ENCODE data around the gene SHISA9. TPM values are rescaled to one million over a fixed set of nuclear protein-coding genes. Genes with fewer than 3 reads are reported as not detected.

The SHISA9 gene
- total and polyA plus RNA-seq, 2 donors from 2014 or later: 0.95 to 2.8 TPM

DNA sequence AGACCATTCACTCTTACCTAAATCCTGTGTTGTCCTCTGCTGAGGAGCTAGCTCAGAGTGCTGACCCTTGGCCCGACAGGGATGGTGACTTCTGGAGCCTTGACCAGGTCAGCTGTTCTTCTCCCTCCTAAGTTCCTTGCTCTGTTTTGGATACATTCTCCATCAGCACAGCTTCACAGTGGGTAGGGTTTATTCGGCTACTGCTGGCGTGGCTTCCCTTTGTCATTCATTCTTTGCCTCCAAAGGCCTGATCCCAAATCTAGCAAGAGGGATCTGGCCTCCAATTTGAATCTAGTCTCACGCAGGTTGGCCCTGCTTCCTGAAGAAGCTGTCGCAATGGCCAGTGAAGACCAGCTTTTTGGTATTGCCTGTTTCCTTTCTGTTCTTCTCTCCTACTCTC is 116.6 kb downstream of the SHISA9 start:
- TF ChIP-seq, protein P1, sequence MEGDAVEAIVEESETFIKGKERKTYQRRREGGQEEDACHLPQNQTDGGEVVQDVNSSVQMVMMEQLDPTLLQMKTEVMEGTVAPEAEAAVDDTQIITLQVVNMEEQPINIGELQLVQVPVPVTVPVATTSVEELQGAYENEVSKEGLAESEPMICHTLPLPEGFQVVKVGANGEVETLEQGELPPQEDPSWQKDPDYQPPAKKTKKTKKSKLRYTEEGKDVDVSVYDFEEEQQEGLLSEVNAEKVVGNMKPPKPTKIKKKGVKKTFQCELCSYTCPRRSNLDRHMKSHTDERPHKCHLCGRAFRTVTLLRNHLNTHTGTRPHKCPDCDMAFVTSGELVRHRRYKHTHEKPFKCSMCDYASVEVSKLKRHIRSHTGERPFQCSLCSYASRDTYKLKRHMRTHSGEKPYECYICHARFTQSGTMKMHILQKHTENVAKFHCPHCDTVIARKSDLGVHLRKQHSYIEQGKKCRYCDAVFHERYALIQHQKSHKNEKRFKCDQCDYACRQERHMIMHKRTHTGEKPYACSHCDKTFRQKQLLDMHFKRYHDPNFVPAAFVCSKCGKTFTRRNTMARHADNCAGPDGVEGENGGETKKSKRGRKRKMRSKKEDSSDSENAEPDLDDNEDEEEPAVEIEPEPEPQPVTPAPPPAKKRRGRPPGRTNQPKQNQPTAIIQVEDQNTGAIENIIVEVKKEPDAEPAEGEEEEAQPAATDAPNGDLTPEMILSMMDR (IDR thresholded peaks at IDR 0.05; ENCODE audit: borderline replicate concordance, extremely low read depth, insufficient read depth): no peak
- FAIRE-seq (no peak), DNase-seq (no peak)

DNA sequence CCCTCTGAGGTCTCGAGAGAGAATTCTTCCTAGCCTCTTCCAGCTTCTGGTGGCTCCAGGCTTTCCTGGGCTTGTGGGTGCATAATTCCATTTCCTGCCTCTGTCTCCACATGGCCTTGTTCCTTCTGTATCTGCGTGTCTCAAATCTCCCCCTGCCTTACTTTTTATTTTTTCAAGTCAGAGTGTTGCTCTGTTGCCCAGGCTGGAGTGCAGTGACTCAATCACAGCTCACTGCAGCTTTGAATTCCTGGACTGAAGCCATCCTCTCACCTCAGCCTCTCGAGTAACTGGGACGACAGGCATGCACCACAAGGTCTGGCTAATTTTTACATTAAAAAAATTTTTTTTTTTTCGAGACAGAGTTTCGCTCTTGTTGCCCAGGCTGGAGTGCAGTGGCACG is 120.6 kb downstream of the SHISA9 start:
- H3K4me1 ChIP-seq (ENCODE audit: control insufficient read depth in 2 of 3, insufficient read depth in 2 of 3, low read depth in 1 of 3, low read length in 3 of 3): no peaks in the 10 kb centered on the region
- H3K27ac ChIP-seq (ENCODE audit: low read depth in 2 of 2, low read length in 2 of 2): no peak overlapping the region
- H3K9ac ChIP-seq (ENCODE audit: low read length in 3 of 3): no peak overlapping the region
- FAIRE-seq (no peak), DNase-seq (no peak)
- no peaks in the 10 kb centered on the region for H3K27me3 ChIP-seq (ENCODE audit: control insufficient read depth, insufficient read depth, low read length)
- no peak overlapping the region for H3K4me3 ChIP-seq (ENCODE audit: low read length in 3 of 3)
- intact Hi-C loops (cut with DNase I): no loop called here
- TF ChIP-seq, protein P1 (IDR thresholded peaks at IDR 0.05; ENCODE audit: borderline replicate concordance, extremely low read depth, insufficient read depth): no peak
- H3K36me3 ChIP-seq (ENCODE audit: control insufficient read depth in 2 of 3, insufficient read depth in 3 of 3, low read length in 3 of 3): no peaks in the 10 kb centered on the region
- no peaks in the 10 kb centered on the region for H3K9me3 ChIP-seq (ENCODE audit: control insufficient read depth in 2 of 3, insufficient read depth in 1 of 3, low read length in 3 of 3)

More for the DNA sequence above, 116.6 kb downstream of the SHISA9 start:
- no peaks in the 10 kb centered on the region for H3K4me1 ChIP-seq (ENCODE audit: control insufficient read depth in 2 of 3, insufficient read depth in 2 of 3, low read depth in 1 of 3, low read length in 3 of 3)
- no peaks in the 10 kb centered on the region for H3K36me3 ChIP-seq (ENCODE audit: control insufficient read depth in 2 of 3, insufficient read depth in 3 of 3, low read length in 3 of 3)
- intact Hi-C loops (cut with DNase I): no loop called here
- H3K27ac ChIP-seq (ENCODE audit: low read depth in 2 of 2, low read length in 2 of 2): no peak overlapping the region
- no peaks in the 10 kb centered on the region for H3K9me3 ChIP-seq (ENCODE audit: control insufficient read depth in 2 of 3, insufficient read depth in 1 of 3, low read length in 3 of 3)
- no peak overlapping the region for H3K9ac ChIP-seq (ENCODE audit: low read length in 3 of 3)
- no peaks in the 10 kb centered on the region for H3K27me3 ChIP-seq (ENCODE audit: control insufficient read depth, insufficient read depth, low read length)
- H3K4me3 ChIP-seq (ENCODE audit: low read length in 3 of 3): no peak overlapping the region

DNA sequence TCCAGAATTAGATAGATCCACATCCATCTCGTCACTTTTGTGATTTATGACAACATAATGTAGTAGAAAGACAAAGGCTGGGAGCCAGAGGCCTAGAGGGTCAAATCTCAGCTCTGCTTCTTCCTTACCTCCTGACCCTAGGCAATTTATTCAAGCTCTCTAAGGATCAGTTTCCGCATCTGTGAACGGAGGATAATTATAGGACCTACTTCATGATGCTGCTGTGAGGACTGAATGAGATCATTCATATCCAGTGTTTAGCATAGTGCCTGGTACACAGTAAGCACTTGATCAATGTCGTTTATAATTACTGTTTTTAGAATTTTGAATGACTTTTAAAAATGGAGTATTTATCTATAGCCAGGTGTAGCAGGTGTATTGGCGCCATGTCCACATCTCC is 128.4 kb downstream of the SHISA9 start:
- FAIRE-seq: no peak

More for the DNA sequence above, 128.4 kb downstream of the SHISA9 start:
- H3K4me1 ChIP-seq (ENCODE audit: control insufficient read depth in 2 of 3, insufficient read depth in 2 of 3, low read depth in 1 of 3, low read length in 3 of 3): no peaks in the 10 kb centered on the region
- no peak overlapping the region for H3K9ac ChIP-seq (ENCODE audit: low read length in 3 of 3)
- H3K27ac ChIP-seq (ENCODE audit: low read depth in 2 of 2, low read length in 2 of 2): no peak overlapping the region
- peaks cover 0 to 3% (median 0%) of the 10 kb centered on the region in 3 donors for H3K9me3 ChIP-seq (ENCODE audit: control insufficient read depth in 2 of 3, insufficient read depth in 1 of 3, low read length in 3 of 3)
- no peaks in the 10 kb centered on the region for H3K36me3 ChIP-seq (ENCODE audit: control insufficient read depth in 2 of 3, insufficient read depth in 3 of 3, low read length in 3 of 3)
- TF ChIP-seq, protein P1 (IDR thresholded peaks at IDR 0.05; ENCODE audit: borderline replicate concordance, extremely low read depth, insufficient read depth): no peak
- intact Hi-C loops (cut with DNase I): no loop called here
- no peak for DNase-seq
- H3K4me3 ChIP-seq (ENCODE audit: low read length in 3 of 3): no peak overlapping the region
- no peaks in the 10 kb centered on the region for H3K27me3 ChIP-seq (ENCODE audit: control insufficient read depth, insufficient read depth, low read length)

All from kidney (tissue), 14 donors.